ENCODE data around the gene SERTAD2. TPM values are rescaled to one million over a fixed set of nuclear protein-coding genes. Genes with fewer than 3 reads are reported as not detected.

The SERTAD2 gene
- total and polyA plus RNA-seq, 2 of the 4 experiments (the other 2 are of a cell fraction): 5.0 to 11.0 TPM

GRCh38 chr2:64672708-64673107 is 19.0 kb upstream of the SERTAD2 start:
- Histone ChIP-seq H4K5ac (ENCODE audit: low read depth, low read length) (no peak overlapping the region), H3K4me1 (ENCODE audit: control insufficient read depth, insufficient read depth, low read length) (0 out of 2 replicates have a peak, but pooled peaks cover 2% of the 10 kb centered on the region), H3K9me1 (ENCODE audit: insufficient read depth, low read length) (no peaks in the 10 kb centered on the region), H3K14ac (replicated peaks; ENCODE audit: low read depth, low read length) (no peak overlapping the region), H3K36me3 (ENCODE audit: control insufficient read depth, insufficient read depth, low read length) (no peaks in the 10 kb centered on the region), H3K27me3 (ENCODE audit: control insufficient read depth, insufficient read depth, low read length) (no peaks in the 10 kb centered on the region), H2AK9ac (replicated peaks; ENCODE audit: low read depth, low read length, poor library complexity) (no peak overlapping the region), H3K9ac (ENCODE audit: low read depth, low read length) (no peak overlapping the region), H3K4ac (ENCODE audit: low read depth, low read length) (no peak overlapping the region), H2AFZ (replicated peaks; ENCODE audit: low read length, poor library complexity) (no peak overlapping the region), H3K23ac (ENCODE audit: low read depth, low read length) (no peak overlapping the region), H3K9me3 (ENCODE audit: control insufficient read depth, insufficient read depth, low read length) (no peaks in the 10 kb centered on the region), H3K27ac (ENCODE audit: insufficient read depth, low read length) (no peak overlapping the region), H4K91ac (ENCODE audit: insufficient read depth, low read depth, low read length) (no peak overlapping the region), H3K4me2 (ENCODE audit: low read depth, low read length) (no peak overlapping the region), H4K20me1 (ENCODE audit: insufficient read depth, low read length) (no peaks in the 10 kb centered on the region), H3K56ac (ENCODE audit: extremely low read depth, insufficient read depth, low read length) (no peak overlapping the region), H2BK5ac (ENCODE audit: low read depth, low read length, poor library complexity, severe bottlenecking) (no peak overlapping the region), H2BK120ac (ENCODE audit: low read depth, low read length) (no peak overlapping the region), H4K8ac (ENCODE audit: low read depth in 2 of 2, low read length in 2 of 2) (no peak overlapping the region), H2BK20ac (ENCODE audit: low read depth, low read length) (no peak overlapping the region), H2BK15ac (ENCODE audit: low read depth, low read length) (no peak overlapping the region), H3K79me1 (ENCODE audit: low read depth in 1 of 2, low read length in 2 of 2) (no peaks in the 10 kb centered on the region; a peak in 1 of 4 replicates), H3K4me3 (ENCODE audit: insufficient read depth, low read depth, low read length) (no peak overlapping the region), H3K18ac (ENCODE audit: low read depth, low read length) (no peak overlapping the region), H2AK5ac (ENCODE audit: low read depth, low read length) (no peak overlapping the region)
- no peak for TF ChIP-seq FOS (IDR thresholded peaks at IDR 0.05; ENCODE audit: low read depth, low read length)
- no peak for DNase-seq
- no peak for ATAC-seq (ENCODE audit: low read depth)
- no TSS peak for BruUV-seq (replicated peaks)
- dilution Hi-C loops (cut with HindIII; ENCODE audit: low sequenced_read_pairs, unreplicated experiment) (no loop called here), intact Hi-C loops (cut with micrococcal nuclease) (no loop called here), in situ Hi-C loops (cut with MboI; ENCODE audit: low sequenced_read_pairs) (no loop called here)
- POLR2A ChIA-PET (ENCODE audit: unreplicated experiment): no interaction called here
- CTCF ChIA-PET: no interaction called here
- WGBS, 2 experiments (ENCODE audit: extremely low coverage in 2 of 2, insufficient read length in 1 of 2): no CpG with 5 or more reads among the region's 2 CpGs
